ENCODE measurements around the gene BCAN.

Gene BCAN

DNA sequence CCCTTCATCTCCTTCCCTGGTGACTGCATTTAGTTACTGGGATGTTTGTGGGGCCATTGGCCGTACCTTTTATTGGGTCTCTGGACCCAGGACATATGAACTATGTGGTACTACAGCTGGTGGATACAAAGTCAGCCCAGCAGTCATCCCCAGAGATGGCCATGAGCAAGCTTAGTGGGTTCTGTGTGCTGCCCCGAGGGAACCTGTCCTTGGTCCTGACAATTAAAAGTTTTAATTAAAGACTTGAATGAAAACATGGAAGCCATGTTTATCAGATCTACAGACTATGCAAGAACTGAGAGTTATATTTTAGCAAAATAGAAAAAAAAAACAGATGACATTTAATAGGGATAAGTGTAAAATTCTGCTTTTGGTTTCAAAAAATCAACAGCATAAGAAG lies 38.1 kb downstream of the BCAN start:
- Histone ChIP-seq H4K91ac (ENCODE audit: low read length) (no peak overlapping the region), H3K27me3 (ENCODE audit: control insufficient read depth in 1 of 2, insufficient read depth in 1 of 2, low read length in 2 of 2) (peaks cover 0 to 27% of the 10 kb centered on the region in 2 experiments), H3K9ac (ENCODE audit: low read length) (no peak overlapping the region), H2BK5ac (ENCODE audit: low read depth, low read length, poor library complexity, severe bottlenecking) (no peak overlapping the region), H3K4me3 (ENCODE audit: insufficient read depth in 1 of 2, low read depth in 1 of 2, low read length in 2 of 2) (no peak overlapping the region), H3K36me3 (ENCODE audit: control insufficient read depth in 1 of 2, insufficient read depth in 2 of 2, low read depth in 1 of 2, low read length in 2 of 2) (peaks cover 0 to 2% of the 10 kb centered on the region in 2 experiments), H3K4ac (ENCODE audit: low read depth in 1 of 2, low read length in 2 of 2) (no peak overlapping the region), H3K9me3 (ENCODE audit: control insufficient read depth, low read length) (no peaks in the 10 kb centered on the region), H3K27ac (ENCODE audit: low read length, poor library complexity, severe bottlenecking) (no peak overlapping the region), H2AFZ (ENCODE audit: low read depth, low read length) (no peak overlapping the region), H3K18ac (ENCODE audit: low read depth in 1 of 2, low read length in 2 of 2) (no peak overlapping the region), H3K79me1 (replicated peaks; ENCODE audit: low read length, poor library complexity, severe bottlenecking) (peaks cover 1% of the 10 kb centered on the region), H3K23ac (ENCODE audit: low read length in 2 of 2) (no peak overlapping the region), H3K14ac (ENCODE audit: low read length in 2 of 2) (no peak overlapping the region), H3K4me1 (ENCODE audit: control insufficient read depth, insufficient read depth, low read depth, low read length) (peaks cover 23% of the 10 kb centered on the region), H2BK15ac (ENCODE audit: low read depth, poor library complexity, severe bottlenecking) (no peak overlapping the region), H2AK5ac (ENCODE audit: low read length, severe bottlenecking) (no peak overlapping the region), H3K4me2 (ENCODE audit: low read length, poor library complexity, severe bottlenecking) (no peak overlapping the region), H2BK120ac (ENCODE audit: low read depth, low read length) (no peak overlapping the region), H2BK12ac (ENCODE audit: low read length in 2 of 2) (no peak overlapping the region), H4K8ac (ENCODE audit: low read length) (no peak overlapping the region)
- 63% methylated on average over 2 of the region's 2 CpGs for WGBS
- no peak for DNase-seq

DNA sequence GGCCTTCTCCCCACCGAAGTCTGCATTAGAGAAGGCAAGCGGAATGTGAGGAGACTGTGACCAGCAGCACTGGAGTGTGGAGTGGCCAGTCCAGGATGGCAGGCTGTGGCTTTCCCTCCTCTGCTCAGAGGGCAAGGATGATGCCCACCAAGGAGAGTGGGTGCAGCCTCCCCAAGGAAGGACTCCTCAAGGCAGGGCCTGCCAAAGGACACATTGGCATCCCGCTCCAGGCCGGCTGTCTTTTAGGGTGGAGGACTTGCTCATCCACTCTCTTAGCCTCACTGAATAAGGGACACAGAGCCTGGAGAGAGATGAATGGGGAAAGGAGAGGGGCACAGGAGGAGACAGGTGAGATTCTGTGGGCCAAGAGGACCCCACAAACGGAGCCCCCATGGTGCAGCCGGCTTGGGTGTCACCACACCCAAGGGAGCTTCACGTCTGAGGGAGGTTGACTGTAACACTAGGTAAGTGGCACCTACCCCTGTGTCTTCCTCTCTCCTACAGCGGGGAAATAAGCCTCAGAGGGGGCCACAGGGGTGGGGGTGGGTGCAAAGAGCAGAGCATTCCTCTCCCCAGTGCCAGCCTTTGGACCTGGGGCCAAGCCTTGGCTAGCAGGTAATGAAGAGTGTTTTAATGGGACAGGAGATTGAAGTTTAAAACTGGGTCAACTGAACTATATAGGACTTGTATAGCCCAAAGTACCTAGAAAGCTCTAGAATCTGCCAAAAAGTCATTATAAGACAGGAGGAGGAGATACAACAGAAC lies 39.5 kb downstream of the BCAN start:
- H3K9me3 ChIP-seq (ENCODE audit: control insufficient read depth, low read length): no peaks in the 10 kb centered on the region
- H4K8ac ChIP-seq (ENCODE audit: low read length): no peak overlapping the region
- H2AFZ ChIP-seq (ENCODE audit: low read depth, low read length): no peak overlapping the region
- no peak overlapping the region for H2BK120ac ChIP-seq (ENCODE audit: low read depth, low read length)
- H2BK12ac ChIP-seq (ENCODE audit: low read length in 2 of 2): no peak overlapping the region
- no peak overlapping the region for H4K91ac ChIP-seq (ENCODE audit: low read length)
- H2AK5ac ChIP-seq (ENCODE audit: low read length, severe bottlenecking): no peak overlapping the region
- H3K27me3 ChIP-seq (ENCODE audit: control insufficient read depth in 1 of 2, insufficient read depth in 1 of 2, low read length in 2 of 2): peaks cover 0 to 27% of the 10 kb centered on the region in 2 experiments
- H3K9ac ChIP-seq (ENCODE audit: low read length): no peak overlapping the region
- peaks cover 11% of the 10 kb centered on the region for H3K4me1 ChIP-seq (ENCODE audit: control insufficient read depth, insufficient read depth, low read depth, low read length)
- 87% methylated on average over 7 of the region's 8 CpGs for WGBS
- no peaks in the 10 kb centered on the region for H3K79me1 ChIP-seq (replicated peaks; ENCODE audit: low read length, poor library complexity, severe bottlenecking)
- H3K27ac ChIP-seq (ENCODE audit: low read length, poor library complexity, severe bottlenecking): no peak overlapping the region
- no peak overlapping the region for H3K18ac ChIP-seq (ENCODE audit: low read depth in 1 of 2, low read length in 2 of 2)
- no peak overlapping the region for H3K4me3 ChIP-seq (ENCODE audit: insufficient read depth in 1 of 2, low read depth in 1 of 2, low read length in 2 of 2)
- H3K4ac ChIP-seq (ENCODE audit: low read depth in 1 of 2, low read length in 2 of 2): no peak overlapping the region
- peak overlapping the region; percentile 26 for H2BK15ac ChIP-seq (ENCODE audit: low read depth, poor library complexity, severe bottlenecking)
- no peaks in the 10 kb centered on the region for H3K36me3 ChIP-seq (ENCODE audit: control insufficient read depth in 1 of 2, insufficient read depth in 2 of 2, low read depth in 1 of 2, low read length in 2 of 2)
- DNase-seq: no peak
- no peak overlapping the region for H3K23ac ChIP-seq (ENCODE audit: low read length in 2 of 2)
- no peak overlapping the region for H3K14ac ChIP-seq (ENCODE audit: low read length in 2 of 2)
- no peak overlapping the region for H2BK5ac ChIP-seq (ENCODE audit: low read depth, low read length, poor library complexity, severe bottlenecking)
- H3K4me2 ChIP-seq (ENCODE audit: low read length, poor library complexity, severe bottlenecking): no peak overlapping the region

DNA sequence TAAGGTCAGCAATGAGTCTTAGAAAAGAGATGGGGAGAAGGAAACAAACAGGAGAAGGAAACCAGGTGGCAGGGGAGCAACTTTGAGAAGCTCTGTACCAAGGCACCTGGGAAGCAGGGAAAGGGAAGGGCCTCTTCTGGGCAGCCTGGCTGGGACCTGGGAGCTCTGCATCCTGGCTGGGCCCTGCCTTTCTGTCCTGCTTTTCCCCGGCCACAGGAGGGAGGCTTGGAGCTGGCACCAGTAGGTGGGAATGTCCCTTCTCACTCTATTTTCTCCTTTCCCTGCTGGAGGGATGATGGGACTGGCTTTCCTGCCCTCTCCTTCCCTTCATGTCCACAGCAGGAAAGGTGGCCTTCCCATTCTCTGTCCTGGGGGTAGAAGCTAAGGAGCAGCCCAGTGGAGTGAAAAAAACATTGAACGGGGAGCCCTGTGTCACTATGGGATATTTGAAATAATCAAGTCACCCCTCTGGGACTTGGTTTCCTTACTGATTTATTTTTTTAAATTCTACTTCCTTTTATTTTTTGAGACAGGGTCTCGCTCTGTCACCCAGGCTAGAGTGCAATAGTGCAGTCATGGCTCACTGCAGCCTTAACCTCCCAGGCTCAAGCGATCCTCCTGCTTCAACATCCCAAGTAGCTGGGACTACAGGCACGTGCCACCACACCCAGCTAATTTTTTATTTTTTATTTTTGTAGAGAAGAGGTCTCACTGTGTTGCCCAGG lies 40.4 kb downstream of the BCAN start:
- no peaks in the 10 kb centered on the region for H3K9me3 ChIP-seq (ENCODE audit: control insufficient read depth, low read length)
- no peak overlapping the region for H3K14ac ChIP-seq (ENCODE audit: low read length in 2 of 2)
- H3K4me3 ChIP-seq (ENCODE audit: insufficient read depth in 1 of 2, low read depth in 1 of 2, low read length in 2 of 2): no peak overlapping the region

DNA sequence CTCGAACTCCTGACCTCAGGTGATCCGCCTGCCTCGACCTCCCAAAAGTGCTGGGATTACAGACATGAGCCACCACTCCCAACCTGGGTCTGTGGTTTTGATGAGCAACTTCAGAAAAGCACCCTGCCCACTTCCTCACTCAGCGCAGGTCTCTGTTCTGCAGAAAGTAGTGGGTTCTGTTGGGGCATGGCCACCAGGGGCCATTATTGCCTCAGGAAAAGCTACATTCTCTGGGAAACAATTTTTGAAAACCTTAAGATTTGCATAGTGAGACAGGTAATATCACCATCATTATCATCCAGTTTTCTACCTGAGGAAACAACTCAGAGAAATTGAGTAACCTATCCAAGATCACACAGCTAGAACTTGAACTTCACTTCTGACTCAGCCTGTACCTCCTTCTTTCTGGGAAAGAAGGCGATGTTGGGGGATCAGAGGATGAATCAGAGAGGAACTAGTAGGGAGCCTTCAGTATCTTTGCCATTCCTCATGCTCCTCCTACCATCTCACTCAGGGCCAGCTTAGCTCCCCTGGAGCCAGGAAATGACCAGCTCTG lies 42.4 kb downstream of the BCAN start:
- Histone ChIP-seq H4K8ac (ENCODE audit: low read length) (no peak overlapping the region), H3K18ac (ENCODE audit: low read depth in 1 of 2, low read length in 2 of 2) (no peak overlapping the region), H3K9ac (ENCODE audit: low read length) (peak overlapping the region; percentile 54), H3K4me3 (ENCODE audit: insufficient read depth in 1 of 2, low read depth in 1 of 2, low read length in 2 of 2) (peak overlapping the region in 1 of 2 experiments; percentile 9), H3K27ac (ENCODE audit: low read length, poor library complexity, severe bottlenecking) (no peak overlapping the region), H3K27me3 (ENCODE audit: control insufficient read depth in 1 of 2, insufficient read depth in 1 of 2, low read length in 2 of 2) (peaks cover 0 to 21% of the 10 kb centered on the region in 2 experiments), H3K4ac (ENCODE audit: low read depth in 1 of 2, low read length in 2 of 2) (no peak overlapping the region), H3K36me3 (ENCODE audit: control insufficient read depth in 1 of 2, insufficient read depth in 2 of 2, low read depth in 1 of 2, low read length in 2 of 2) (no peaks in the 10 kb centered on the region), H2BK5ac (ENCODE audit: low read depth, low read length, poor library complexity, severe bottlenecking) (no peak overlapping the region), H2AFZ (ENCODE audit: low read depth, low read length) (no peak overlapping the region), H3K9me3 (ENCODE audit: control insufficient read depth, low read length) (no peaks in the 10 kb centered on the region), H3K4me1 (ENCODE audit: control insufficient read depth, insufficient read depth, low read depth, low read length) (peaks cover under 1% of the 10 kb centered on the region), H3K14ac (ENCODE audit: low read length in 2 of 2) (no peak overlapping the region), H3K79me1 (replicated peaks; ENCODE audit: low read length, poor library complexity, severe bottlenecking) (no peaks in the 10 kb centered on the region), H4K91ac (ENCODE audit: low read length) (no peak overlapping the region), H2BK120ac (ENCODE audit: low read depth, low read length) (no peak overlapping the region), H3K23ac (ENCODE audit: low read length in 2 of 2) (no peak overlapping the region), H3K4me2 (ENCODE audit: low read length, poor library complexity, severe bottlenecking) (no peak overlapping the region), H2BK15ac (ENCODE audit: low read depth, poor library complexity, severe bottlenecking) (no peak overlapping the region), H2BK12ac (ENCODE audit: low read length in 2 of 2) (no peak overlapping the region), H2AK5ac (ENCODE audit: low read length, severe bottlenecking) (no peak overlapping the region)
- no peak for DNase-seq
- 83% methylated on average over 4 of the region's 5 CpGs for WGBS

More for the DNA sequence above, 40.4 kb downstream of the BCAN start:
- H4K8ac ChIP-seq (ENCODE audit: low read length): no peak overlapping the region
- DNase-seq: no peak
- H2AK5ac ChIP-seq (ENCODE audit: low read length, severe bottlenecking): no peak overlapping the region
- H2BK5ac ChIP-seq (ENCODE audit: low read depth, low read length, poor library complexity, severe bottlenecking): no peak overlapping the region
- no peak overlapping the region for H3K4ac ChIP-seq (ENCODE audit: low read depth in 1 of 2, low read length in 2 of 2)
- H3K18ac ChIP-seq (ENCODE audit: low read depth in 1 of 2, low read length in 2 of 2): no peak overlapping the region
- WGBS: 94% methylated on average over 1 of the region's 5 CpGs
- H3K27ac ChIP-seq (ENCODE audit: low read length, poor library complexity, severe bottlenecking): no peak overlapping the region
- no peak overlapping the region for H3K9ac ChIP-seq (ENCODE audit: low read length)
- no peak overlapping the region for H4K91ac ChIP-seq (ENCODE audit: low read length)
- peaks cover 0 to 27% of the 10 kb centered on the region in 2 experiments for H3K27me3 ChIP-seq (ENCODE audit: control insufficient read depth in 1 of 2, insufficient read depth in 1 of 2, low read length in 2 of 2)
- peaks cover 4% of the 10 kb centered on the region for H3K4me1 ChIP-seq (ENCODE audit: control insufficient read depth, insufficient read depth, low read depth, low read length)
- no peak overlapping the region for H2BK15ac ChIP-seq (ENCODE audit: low read depth, poor library complexity, severe bottlenecking)
- H3K36me3 ChIP-seq (ENCODE audit: control insufficient read depth in 1 of 2, insufficient read depth in 2 of 2, low read depth in 1 of 2, low read length in 2 of 2): no peaks in the 10 kb centered on the region
- no peaks in the 10 kb centered on the region for H3K79me1 ChIP-seq (replicated peaks; ENCODE audit: low read length, poor library complexity, severe bottlenecking)
- H2BK120ac ChIP-seq (ENCODE audit: low read depth, low read length): no peak overlapping the region
- no peak overlapping the region for H3K23ac ChIP-seq (ENCODE audit: low read length in 2 of 2)
- no peak overlapping the region for H2BK12ac ChIP-seq (ENCODE audit: low read length in 2 of 2)
- H2AFZ ChIP-seq (ENCODE audit: low read depth, low read length): no peak overlapping the region
- no peak overlapping the region for H3K4me2 ChIP-seq (ENCODE audit: low read length, poor library complexity, severe bottlenecking)
